Measurements from ENCODE around the gene SSBP3. TPM values are rescaled to one million over a fixed set of nuclear protein-coding genes. Genes with fewer than 3 reads are reported as not detected.

SSBP3 gene
- total RNA-seq, 4 donors from 2014 or later = 26.4 to 49.5 (median 37.1) TPM

GRCh38 chr1:54207287-54207686 is 198.9 kb downstream of the SSBP3 start:
- Histone ChIP-seq H3K9me3 (no peaks in the 10 kb centered on the region), H3K4me1 (peaks cover 2% of the 10 kb centered on the region), H3K27ac (no peak overlapping the region), H3K36me3 (peaks cover 69% of the 10 kb centered on the region), H3K27me3 (no peaks in the 10 kb centered on the region), H3K4me3 (no peak overlapping the region)
- no peak for TF ChIP-seq EP300 (IDR thresholded peaks at IDR 0.05)
- no peak for TF ChIP-seq POLR2AphosphoS5 (IDR thresholded peaks at IDR 0.05)
- TF ChIP-seq CTCF (IDR thresholded peaks at IDR 0.05) = no peak
- TF ChIP-seq POLR2A (IDR thresholded peaks at IDR 0.05) = no peak
- no peak for DNase-seq (ENCODE audit: low spot score in 2 of 2)
- WGBS = 0% methylated on average over 1 of the region's 1 CpG

GRCh38 chr1:54204199-54204598 is 202.0 kb downstream of the SSBP3 start:
- peaks cover 39% of the 10 kb centered on the region for H3K36me3 ChIP-seq
- no peaks in the 10 kb centered on the region for H3K27me3 ChIP-seq
- DNase-seq (ENCODE audit: low spot score in 2 of 2) = no peak
- TF ChIP-seq POLR2AphosphoS5 (IDR thresholded peaks at IDR 0.05) = no peak
- 78% methylated on average over 7 of the region's 7 CpGs for WGBS
- peaks cover 20% of the 10 kb centered on the region for H3K4me1 ChIP-seq
- H3K4me3 ChIP-seq = no peak overlapping the region
- H3K9me3 ChIP-seq = no peaks in the 10 kb centered on the region
- H3K27ac ChIP-seq = no peak overlapping the region

GRCh38 chr1:54200519-54200997 is 205.6 kb downstream of the SSBP3 start:
- no peak for TF ChIP-seq POLR2A (IDR thresholded peaks at IDR 0.05)
- no peak for TF ChIP-seq POLR2AphosphoS5 (IDR thresholded peaks at IDR 0.05)
- TF ChIP-seq EP300 (IDR thresholded peaks at IDR 0.05) = no peak
- TF ChIP-seq CTCF (IDR thresholded peaks at IDR 0.05) = no peak
- no peak for DNase-seq (ENCODE audit: low spot score in 2 of 2)
- peak overlapping the region; percentile 78 for H3K27ac ChIP-seq
- H3K4me3 ChIP-seq = peak overlapping the region; percentile 76
- peaks cover 13% of the 10 kb centered on the region for H3K36me3 ChIP-seq
- WGBS = 0% methylated on average over 1 of the region's 15 CpGs
- no peaks in the 10 kb centered on the region for H3K9me3 ChIP-seq
- no peaks in the 10 kb centered on the region for H3K27me3 ChIP-seq
- H3K4me1 ChIP-seq = peaks cover 24% of the 10 kb centered on the region

- H3K27me3 ChIP-seq = no peaks in the 10 kb centered on the region
- H3K36me3 ChIP-seq = peaks cover 13% of the 10 kb centered on the region
- H3K4me3 ChIP-seq = peak within 1 kb of the TSS; percentile 76
- peak in 1 of 3 donors; percentile 37 for TF ChIP-seq POLR2AphosphoS5 (IDR thresholded peaks at IDR 0.05)
- TF ChIP-seq CTCF (IDR thresholded peaks at IDR 0.05) = no peak
- peaks cover 24% of the 10 kb centered on the region for H3K4me1 ChIP-seq
- peak; percentile 95 for DNase-seq (ENCODE audit: low spot score in 2 of 2)
- H3K27ac ChIP-seq = peak within 1 kb of the TSS; percentile 78
- WGBS = 3% methylated on average over 14 of the region's 51 CpGs
- no peaks in the 10 kb centered on the region for H3K9me3 ChIP-seq
Measured at GRCh38 chr1:54199765-54200518, 206.3 kb downstream of the SSBP3 start, which contains the start of the genes CYB5RL and MRPL37. Gene CYB5RL (minus strand): TSS chr1:54200030. CDS start chr1:54195616, 4,414 bp downstream. Gene MRPL37 (plus strand): TSS chr1:54200167. CDS start chr1:54200244, 77 bp downstream.

- peaks cover 24% of the 10 kb centered on the region for H3K4me1 ChIP-seq
- TF ChIP-seq EP300 (IDR thresholded peaks at IDR 0.05) (no peak), POLR2A (IDR thresholded peaks at IDR 0.05) (no peak), CTCF (IDR thresholded peaks at IDR 0.05) (no peak), POLR2AphosphoS5 (IDR thresholded peaks at IDR 0.05) (no peak)
- no peak for DNase-seq (ENCODE audit: low spot score in 2 of 2)
- peaks cover 19% of the 10 kb centered on the region for H3K36me3 ChIP-seq
- no peaks in the 10 kb centered on the region for H3K9me3 ChIP-seq
- H3K27ac ChIP-seq = peak overlapping the region; percentile 78
- no peaks in the 10 kb centered on the region for H3K27me3 ChIP-seq
- WGBS = 16% methylated on average over 17 of the region's 17 CpGs
- peak overlapping the region; percentile 76 for H3K4me3 ChIP-seq
Measured at GRCh38 chr1:54199151-54199764, 206.9 kb downstream of the SSBP3 start.

Data from suprapubic skin (tissue), 4 donors.